K562 (cell line): ENCODE results near the gene B4GALNT2. TPM values are rescaled to one million over a fixed set of nuclear protein-coding genes. Genes with fewer than 3 reads are reported as not detected.
"Not testable (repeated sequence)": the region's sequence is repeated elsewhere in the genome, so short reads cannot be mapped to it uniquely, and the experiment has no call there.

Source experiments
- ATAC-seq: fragments of 200-7000 bp; cut with Tn5 transposase; 3 replicates; pipeline ENCODE4 v1.9.1; 2020; ENCODE audit warnings: moderate library complexity
- BruUV-seq: library from RNA; stranded (reverse); fragments of 400-500 nt; replicated peaks from 2 replicates; lab custom pipeline; 2021; lab: Mats Ljungman, UMichigan
- CTCF ChIA-PET: fragments of 300-600 bp; formaldehyde crosslinking; extraction: SDS; loops from one replicate; lab custom pipeline; 2021; ENCODE audit warnings: low intra/inter-chr PET ratio; lab: Yijun Ruan, JAX
- POLR2A ChIA-PET: fragments of 300-600, 350-650 bp; sonication (Branson Sonifier 250); formaldehyde crosslinking; extraction: SDS; loops from one replicate; lab custom pipeline; 2021; ENCODE audit warnings: antibody characterized with exemption, inconsistent platforms; lab: Yijun Ruan, JAX
- DNase-seq, 4 experiments: peaks; one replicate each; pipeline versions ENCODE4 v3.0.0 to v3.0.0-alpha.2; 2011 to 2018; ENCODE audit warnings: low spot score in 3 of 4, mixed read lengths in 3 of 4; ENCODE audit errors: extremely low read depth in 1 of 4
- FAIRE-seq: peaks from 2 replicates; lab custom pipeline; 2011; peaks lifted over from hg19 to GRCh38; lab: Jason Lieb, UNC
- H2AFZ ChIP-seq: 2 replicates; pipeline ENCODE4 v1.6.0; 2011; ENCODE audit warnings: low read depth, low read length, control low read depth, inconsistent platforms
- H3K27ac ChIP-seq: fragments of 200-600 bp; 3 replicates; pipeline ENCODE4 v1.8.0; 2011; ENCODE audit warnings: low read depth, mild to moderate bottlenecking, control low read depth, inconsistent platforms, low read length, moderate library complexity, mixed read lengths; ENCODE audit errors: extremely low read depth
- H3K27me3 ChIP-seq, 2 experiments: fragments of 300-600 bp in 1 of 2; 2 replicates in 1 of 2; 3 replicates in 1 of 2; pipeline versions ENCODE4 v1.6.0 to v1.8.0; 2011; ENCODE audit warnings: inconsistent platforms in 2 of 2, low read length in 2 of 2, mild to moderate bottlenecking in 1 of 2, mixed read lengths in 1 of 2, moderate library complexity in 1 of 2; ENCODE audit not compliant: control insufficient read depth in 2 of 2, insufficient read depth in 2 of 2
- H3K36me3 ChIP-seq: fragments of 300-600 bp; 3 replicates; pipeline ENCODE4 v1.8.0; 2011; ENCODE audit warnings: mild to moderate bottlenecking, low read length, inconsistent platforms; ENCODE audit not compliant: control insufficient read depth, insufficient read depth
- H3K4me1 ChIP-seq, 2 experiments: fragments of 200-600 bp in 1 of 2; replicated peaks in 1 of 2; 2 replicates in 1 of 2; 3 replicates in 1 of 2; pipeline versions ENCODE4 v1.5.1 to v1.8.0; 2011; ENCODE audit warnings: inconsistent platforms in 2 of 2, low read length in 2 of 2, mild to moderate bottlenecking in 1 of 2, mixed read lengths in 1 of 2, moderate library complexity in 1 of 2; ENCODE audit not compliant: control insufficient read depth in 2 of 2, insufficient read depth in 2 of 2
- H3K4me2 ChIP-seq: 2 replicates; pipeline ENCODE4 v1.6.1; 2011; ENCODE audit warnings: low read length, control low read depth, inconsistent platforms, mixed read lengths; ENCODE audit not compliant: insufficient read depth
- H3K4me3 ChIP-seq: fragments of 200-600 bp; sonication (generic), shearing (Covaris generic); 2 replicates; pipeline ENCODE4 v1.5.1; 2016; ENCODE audit warnings: control low read depth, inconsistent platforms
- H3K79me2 ChIP-seq: fragments of 200-600 bp; 3 replicates; pipeline ENCODE4 v1.8.0; 2011; ENCODE audit warnings: low read length, inconsistent platforms; ENCODE audit not compliant: control insufficient read depth, insufficient read depth
- H3K9ac ChIP-seq, 2 experiments: 2 replicates each; pipeline versions ENCODE4 v1.6.0 to v1.6.1; 2011; ENCODE audit warnings: low read depth in 2 of 2, low read length in 2 of 2, control low read depth in 1 of 2, inconsistent platforms in 1 of 2, mild to moderate bottlenecking in 1 of 2, mixed read lengths in 1 of 2; ENCODE audit not compliant: insufficient read depth in 1 of 2
- H3K9me1 ChIP-seq: one replicate; pipeline ENCODE4 v1.6.0; 2011; ENCODE audit warnings: inconsistent platforms, mild to moderate bottlenecking, low read length, moderate library complexity; ENCODE audit not compliant: control insufficient read depth, insufficient read depth
- H3K9me3 ChIP-seq: replicated peaks from 2 replicates; pipeline ENCODE4 v1.5.1; 2011; ENCODE audit warnings: low read depth, low read length, inconsistent platforms; ENCODE audit not compliant: control insufficient read depth, insufficient read depth
- H4K20me1 ChIP-seq: replicated peaks from 2 replicates; pipeline ENCODE4 v1.6.1; 2011; ENCODE audit warnings: low read length, inconsistent platforms, mixed read lengths; ENCODE audit not compliant: control insufficient read depth, insufficient read depth
- AFF4 ChIP-seq: sonication (generic); formaldehyde crosslinking; IDR thresholded peaks from 2 replicates; pipeline ENCODE4 v1.8.0; 2023; ENCODE audit warnings: mild to moderate bottlenecking, missing genetic modification reagents
- HNRNPUL1 ChIP-seq: fragments of 200-400 bp; formaldehyde crosslinking; IDR thresholded peaks from 2 replicates; pipeline ENCODE4 v1.6.1; 2017; ENCODE audit warnings: low read length
- MIER1 ChIP-seq: fragments of 450-650 bp; IDR thresholded peaks from 2 replicates; pipeline ENCODE4 v1.6.1; 2016; ENCODE audit warnings: antibody characterized with exemption, mild to moderate bottlenecking, low read depth
- MLX ChIP-seq, 2 experiments: fragments of 450-650 bp in 1 of 2; sonication (generic) in 1 of 2; formaldehyde crosslinking; conservative IDR thresholded peaks; 2 replicates each; pipeline versions ENCODE4 v1.4.0 to v1.8.1; 2020 to 2022; ENCODE audit warnings: mild to moderate bottlenecking in 1 of 2, missing genetic modification reagents in 1 of 2
- SOX6 ChIP-seq: fragments of 450-650 bp; IDR thresholded peaks from 2 replicates; pipeline ENCODE4 v1.6.1; 2014; ENCODE audit warnings: mild to moderate bottlenecking
- TFAM ChIP-seq: fragments of 250-450 bp; sonication (Bioruptor Pico); conservative IDR thresholded peaks from 2 replicates; pipeline ENCODE4 v1.5.0; 2021; ENCODE audit warnings: mild to moderate bottlenecking, moderate library complexity
- ZNF146 ChIP-seq: IDR thresholded peaks from one replicate; pipeline ENCODE4 v1.6.1; 2018; ENCODE audit warnings: missing compliant biosample characterization; ENCODE audit not compliant: unreplicated experiment
- WGBS: fragments of 100-300 bp; shearing (Covaris generic); methylation state at CpG from one replicate; pipeline ENCODE4 v1.1.6; 2016; ENCODE audit warnings: low coverage, mixed read lengths; ENCODE audit not compliant: insufficient coverage; ENCODE audit errors: missing lambda C conversion rate; 5-methylcytosine and 5-hydroxymethylcytosine counted together
- in situ Hi-C: fragments of 300-500 bp; cut with MboI; formaldehyde crosslinking; loops from 4 replicates; pipeline ENCODE4 v1.15.0; 2018; ENCODE audit warnings: inconsistent platforms, mixed read lengths
- intact Hi-C: fragments of 100-400 bp; cut with micrococcal nuclease; formaldehyde crosslinking; loops from 2 replicates; pipeline ENCODE4 v1.14.2; 2022
- polyA plus RNA-seq, 8 experiments: library from polyadenylated mRNA; depleted of rRNA in 4 of 8; stranded (reverse) in 5 of 8; unstranded in 3 of 8; fragments of >200 nt; fragmentation: Nextera tagmentation in 2 of 8; fragmentation: Illumina TruSeq in 1 of 8; extraction: Ambion mirVana in 2 of 8; extraction: Trizol in 1 of 8; gene quantifications; 2 replicates each; pipeline versions ENCODE4 v1.2.1 to v1.2.3, GENCODE V29; 2011 to 2014; ENCODE audit warnings: inconsistent platforms in 1 of 8, missing spikeins in 1 of 8
- total RNA-seq, 7 experiments: library from RNA; depleted of rRNA in 6 of 7; stranded (reverse); fragments of >200 nt in 6 of 7; fragmentation: Illumina TruSeq in 2 of 7; extraction: Trizol in 2 of 7; gene quantifications; 2 replicates each; pipeline versions ENCODE4 v1.2.1 to v1.2.3, GENCODE V29; 2011 to 2021; ENCODE audit warnings: low replicate concordance in 1 of 7

The B4GALNT2 gene
- total and polyA plus RNA-seq, 9 of the 15 experiments (the other 6 are each of a cell fraction or from before 2014, with no cell fraction given): not detected

GRCh38 chr17:49132699-49133364 is at the start of gene B4GALNT2 (continued):
- TF ChIP-seq AFF4 (CRISPR knock-in tag): no peak
- TF ChIP-seq SOX6: no peak
- TF ChIP-seq MLX (CRISPR knock-in tag; conservative IDR thresholded peaks at IDR 0.05): no peak
- no peak for TF ChIP-seq TFAM (CRISPR knock-in tag)
- TF ChIP-seq HNRNPUL1: no peak
- no peak for TF ChIP-seq MIER1
- no peak for TF ChIP-seq ZNF146 (CRISPR knock-in tag)

- in situ Hi-C loops, H3K9ac ChIP-seq, H3K4me3 ChIP-seq, CTCF ChIA-PET, H3K4me2 ChIP-seq, DNase-seq, H3K27ac ChIP-seq, H3K9me3 ChIP-seq, H3K4me1 ChIP-seq, H3K36me3 ChIP-seq, H3K79me2 ChIP-seq, ATAC-seq, H3K9me1 ChIP-seq, H2AFZ ChIP-seq, FAIRE-seq, intact Hi-C loops, H4K20me1 ChIP-seq, BruUV-seq: not testable (repeated sequence)
- H3K27me3 ChIP-seq: peaks cover 10 to 17% of the 10 kb centered on the region in 2 experiments; a peak in 4 of 5 replicates
- POLR2A ChIA-PET: interaction anchor here (1.1 kb wide), 1 partner anchor 11 kb away, joined by 3 read pairs; no protein-coding TSS in a partner anchor
- WGBS: 2% methylated on average over 2 of the region's 2 CpGs
Measured at GRCh38 chr17:49085046-49085445, 47.5 kb upstream of the B4GALNT2 start.
